HG02588 (cell line): ENCODE measurements around the gene IRX4.
"Not testable (repeated sequence)": the region's sequence is repeated elsewhere in the genome, so short reads cannot be mapped to it uniquely, and the experiment has no call there.

ENCODE experiments used
- ATAC-seq: cut with Tn5 transposase; IDR thresholded peaks from one replicate; pipeline ENCODE4 v1.9.1; 2021; ENCODE audit warnings: mild to moderate bottlenecking, moderate library complexity; ENCODE audit not compliant: unreplicated experiment

The IRX4 gene

DNA sequence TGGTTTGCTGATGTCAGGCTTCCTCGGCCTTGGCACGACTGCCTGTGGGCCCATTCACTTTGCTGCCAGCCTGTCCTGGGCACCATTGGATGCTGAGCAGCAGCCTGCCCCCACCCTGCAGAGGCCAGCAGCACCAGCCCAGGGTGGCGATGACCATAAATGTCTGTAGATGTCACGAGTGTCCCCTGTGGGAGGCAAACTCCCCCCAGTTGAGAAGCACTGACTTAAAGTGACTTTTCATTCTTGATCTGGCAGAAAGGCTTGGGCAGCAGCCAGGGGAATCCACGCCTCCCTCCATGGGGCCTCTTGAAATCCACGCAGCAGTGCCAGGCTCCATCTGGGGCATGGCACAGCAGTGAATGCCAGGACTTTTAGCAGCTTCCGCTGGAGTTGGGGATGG is 21.8 kb downstream of the IRX4 start:
- no peak for ATAC-seq

DNA sequence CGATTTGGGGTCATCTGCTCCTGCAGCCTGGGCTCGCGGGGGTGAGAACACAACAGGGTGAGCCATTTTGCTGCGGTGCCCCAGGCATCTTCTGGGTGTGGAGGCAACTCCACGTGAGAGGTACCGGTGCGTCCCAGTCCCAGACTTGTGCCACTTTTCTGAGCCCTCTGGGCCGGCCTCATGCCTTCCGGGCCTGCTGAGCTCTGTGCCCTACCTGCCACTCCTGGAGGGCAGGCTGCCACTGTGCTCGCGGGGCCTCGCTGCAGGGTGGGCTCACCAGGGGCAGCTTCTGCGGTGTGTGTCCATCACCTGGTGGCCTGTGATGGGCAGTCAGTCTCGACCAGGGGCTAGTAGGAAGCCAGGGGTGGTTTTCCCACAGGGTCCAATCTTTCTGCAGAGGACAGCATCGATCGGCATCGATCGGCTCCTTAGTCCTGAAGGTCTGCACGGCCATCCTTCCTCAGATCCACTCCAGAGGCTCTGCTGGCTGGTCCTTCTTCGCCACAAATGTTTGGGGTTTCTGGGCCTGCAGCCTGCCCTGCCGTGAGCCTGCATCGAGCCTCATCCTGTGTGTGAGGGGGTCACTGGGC is 22.6 kb downstream of the IRX4 start:
- no peak for ATAC-seq

DNA sequence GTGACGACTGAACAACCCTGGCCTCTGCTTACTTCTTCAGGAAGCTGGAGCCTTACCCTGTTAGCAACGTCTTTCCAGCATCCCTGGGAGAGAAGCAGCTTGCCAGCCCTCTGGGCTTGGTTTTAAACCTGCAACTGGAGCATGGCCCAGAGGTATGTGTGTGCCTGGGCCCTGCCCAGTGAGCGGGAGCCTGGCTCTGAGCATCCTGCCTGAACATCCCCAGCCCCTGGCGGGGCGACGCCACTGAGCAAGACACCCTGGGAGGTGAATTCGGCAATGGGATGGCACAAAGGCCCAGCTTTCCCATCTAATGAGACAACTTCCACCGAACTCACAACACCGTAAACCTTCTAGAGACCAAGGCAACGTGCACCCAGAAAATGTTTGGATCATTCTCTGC is 23.6 kb downstream of the IRX4 start:
- ATAC-seq, result no peak

DNA sequence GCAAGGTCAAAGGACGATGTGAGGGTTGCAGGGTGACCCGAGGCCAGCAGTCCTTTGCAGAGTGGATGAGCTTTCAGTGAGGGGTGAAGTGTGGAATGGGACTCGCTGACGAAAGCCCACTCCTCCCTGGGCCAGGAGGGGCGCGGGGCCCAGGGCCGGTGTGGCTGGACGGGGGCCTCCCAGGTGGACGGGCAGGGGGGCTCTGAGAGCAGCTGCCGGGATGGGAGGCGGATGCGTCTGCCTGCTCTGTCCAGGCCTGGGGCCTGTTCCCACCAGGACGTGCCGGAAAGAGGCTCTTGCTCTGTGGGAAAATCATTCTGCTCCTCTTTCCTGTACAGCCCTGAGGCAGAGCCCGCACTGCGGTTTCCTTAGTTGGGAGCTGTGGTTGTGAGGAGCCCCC is 24.3 kb downstream of the IRX4 start:
- ATAC-seq, result no peak

DNA sequence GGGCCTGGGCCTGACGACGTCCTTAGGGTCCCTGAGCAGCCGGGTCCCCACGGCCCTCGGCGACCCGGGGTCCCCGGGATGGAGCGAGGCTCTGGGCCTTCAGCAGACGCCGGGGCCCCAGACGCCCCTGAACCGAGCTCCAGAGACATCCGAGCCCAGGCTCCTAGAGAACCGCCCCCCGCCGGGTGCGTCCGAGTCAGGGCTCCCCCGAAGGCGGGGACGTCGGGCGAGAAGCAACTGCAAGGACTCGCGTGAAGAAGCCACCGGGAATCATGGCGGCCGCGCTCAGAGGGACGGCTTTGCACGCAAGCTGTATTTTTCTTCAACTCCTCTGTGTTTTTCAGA is 25.5 kb downstream of the IRX4 start:
- ATAC-seq, result no peak

DNA sequence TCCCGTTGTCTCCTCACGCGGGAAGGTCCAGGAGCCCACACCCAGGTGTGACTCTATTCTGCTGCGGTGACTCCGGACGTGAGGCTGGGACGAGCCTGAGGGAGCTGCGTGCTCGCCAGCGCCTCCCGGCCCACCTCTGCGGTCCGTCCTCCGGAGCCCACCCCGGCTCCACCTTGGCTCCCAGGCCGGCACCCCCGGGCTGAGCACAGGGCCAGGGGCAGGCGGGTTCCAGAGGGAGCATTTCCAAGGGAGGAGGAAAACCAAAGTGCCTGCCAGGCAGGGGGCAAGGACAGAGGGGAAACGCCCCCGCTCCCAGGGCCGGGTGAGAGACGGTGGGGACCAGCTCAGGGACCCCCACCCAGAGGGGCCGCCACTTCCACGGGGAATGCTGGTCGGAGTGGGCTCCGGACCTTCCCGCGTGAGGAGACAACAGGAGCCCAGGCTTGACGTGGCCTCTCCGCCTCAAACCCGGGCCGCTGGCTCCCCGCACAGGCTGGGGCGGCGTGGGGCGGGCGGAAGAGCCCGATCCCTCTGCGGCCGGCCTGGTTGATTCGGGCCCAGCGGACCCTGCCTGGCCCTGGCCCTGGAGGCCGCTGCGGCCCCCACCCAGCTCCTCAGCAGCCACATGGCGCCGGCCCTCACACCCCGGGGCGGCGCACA is 26.0 kb downstream of the IRX4 start:
- ATAC-seq, result no peak

DNA sequence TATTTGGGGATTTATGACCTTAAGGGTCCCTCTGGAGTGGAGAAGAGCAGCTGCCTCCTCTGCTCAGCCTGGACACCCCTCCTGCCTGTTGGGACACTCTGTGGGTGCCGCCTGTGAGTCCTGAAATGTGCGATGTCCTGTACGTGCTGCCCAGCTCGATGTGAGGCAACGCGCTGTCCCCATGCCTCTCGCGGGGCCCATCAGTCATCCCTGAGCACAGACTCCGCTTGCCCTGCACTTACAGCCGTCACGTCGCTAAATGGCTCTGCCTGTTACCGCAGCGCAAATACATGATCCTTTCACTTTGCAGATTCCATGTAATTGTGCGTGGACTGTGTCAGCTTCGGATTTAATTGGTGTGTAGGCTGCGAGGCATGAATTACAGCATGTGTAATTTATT is 27.1 kb downstream of the IRX4 start:
- no peak for ATAC-seq

DNA sequence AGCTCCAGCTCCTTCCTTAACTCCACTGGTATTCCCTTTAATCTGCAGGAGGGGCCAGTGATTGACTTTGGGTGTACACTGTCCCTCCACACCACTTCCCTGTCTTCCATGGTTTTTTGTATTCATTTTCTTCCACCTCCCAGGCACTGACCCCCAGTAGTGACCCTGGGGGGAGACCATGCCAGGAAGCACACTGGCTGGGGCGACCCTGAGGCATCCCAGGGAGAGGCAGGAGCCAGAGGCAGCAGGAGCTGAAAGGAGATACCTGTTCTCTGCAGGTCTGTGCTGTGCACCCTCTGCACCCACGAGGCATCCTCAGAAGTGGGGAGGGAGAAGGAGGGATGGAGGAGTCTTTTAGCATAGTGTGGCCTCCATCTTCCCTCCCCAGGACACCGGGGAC is 27.6 kb downstream of the IRX4 start:
- ATAC-seq, result no peak

DNA sequence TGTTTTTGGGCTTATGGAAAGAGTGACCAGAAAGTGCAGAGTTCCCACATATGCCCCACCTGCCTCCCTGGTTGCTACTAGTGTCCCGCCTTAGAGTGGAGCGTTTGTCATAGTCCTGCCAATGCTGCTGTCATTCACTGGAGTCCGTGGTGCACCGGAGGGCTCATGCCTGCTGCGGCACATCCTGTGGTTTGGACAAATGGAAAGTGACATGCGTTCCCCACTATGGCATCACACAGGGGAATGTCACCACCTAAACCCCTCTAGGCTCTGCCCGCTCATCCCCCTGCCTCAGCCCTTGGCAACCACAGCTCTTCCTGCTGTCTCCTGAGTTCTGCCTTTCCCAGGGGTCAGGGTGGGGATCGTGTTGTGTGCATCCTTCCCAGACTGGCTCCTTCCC is 29.2 kb downstream of the IRX4 start:
- no peak for ATAC-seq

DNA sequence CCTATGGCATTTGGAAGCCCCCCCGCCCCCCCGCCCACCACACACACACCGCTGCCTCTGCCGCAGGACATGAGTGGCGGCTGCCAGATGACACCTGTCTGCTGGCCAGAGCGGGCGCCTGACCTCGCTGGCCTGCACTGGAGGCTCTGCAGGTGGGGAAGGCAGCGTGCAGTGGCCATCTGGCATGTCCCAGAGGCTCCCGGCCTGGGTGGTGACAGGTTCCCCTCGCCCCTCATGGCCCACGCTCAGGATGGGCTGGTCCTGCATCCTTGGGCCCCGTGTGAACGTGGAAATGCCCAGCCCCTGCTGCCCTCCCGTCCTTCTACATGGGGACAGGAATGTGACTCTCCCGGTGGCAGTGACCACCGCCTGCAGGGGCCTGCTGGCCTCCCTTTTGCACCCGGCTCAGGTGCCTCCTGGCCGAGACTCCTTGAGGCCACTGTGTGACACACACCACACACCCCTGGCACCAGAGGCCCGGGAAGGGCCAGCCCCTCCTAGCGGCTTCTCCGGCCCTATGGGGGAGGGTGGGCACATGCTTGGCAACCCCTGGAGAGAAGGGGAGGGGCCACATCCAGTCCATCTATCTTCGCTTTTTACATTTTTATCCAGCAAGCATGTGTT is 30.3 kb downstream of the IRX4 start:
- no peak for ATAC-seq

DNA sequence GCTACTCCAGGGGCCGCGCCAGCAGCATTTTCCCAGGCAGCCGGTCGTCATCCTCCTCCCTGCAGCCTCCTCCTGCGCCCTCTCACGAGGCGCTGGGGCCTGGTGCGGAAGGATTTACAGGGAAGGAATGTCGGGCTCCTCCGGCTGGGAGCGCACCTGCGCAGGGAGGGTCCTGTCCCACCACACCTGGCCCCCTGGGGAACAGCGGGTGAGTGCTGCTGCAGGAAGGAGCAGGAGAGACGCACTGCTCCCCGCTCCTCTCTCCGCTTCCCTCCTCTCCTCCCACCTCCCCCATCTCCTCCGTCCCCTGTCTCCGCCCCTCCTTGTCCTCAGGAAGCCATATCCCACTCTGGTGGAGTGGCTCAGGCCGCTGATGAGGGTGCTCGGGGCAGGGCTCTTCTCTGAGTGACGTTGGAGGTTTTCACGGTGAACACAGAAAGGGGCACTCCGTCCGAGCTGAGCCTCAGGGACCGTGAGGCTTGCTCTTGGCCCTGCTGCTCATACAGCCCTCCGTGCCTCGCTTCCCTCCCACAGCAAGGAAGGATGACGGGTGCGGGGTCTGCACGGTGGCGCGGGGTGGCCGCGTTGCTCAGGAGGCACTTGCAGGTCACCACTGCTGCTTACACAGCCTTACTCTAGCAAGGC is 31.3 kb downstream of the IRX4 start:
- no peak for ATAC-seq

DNA sequence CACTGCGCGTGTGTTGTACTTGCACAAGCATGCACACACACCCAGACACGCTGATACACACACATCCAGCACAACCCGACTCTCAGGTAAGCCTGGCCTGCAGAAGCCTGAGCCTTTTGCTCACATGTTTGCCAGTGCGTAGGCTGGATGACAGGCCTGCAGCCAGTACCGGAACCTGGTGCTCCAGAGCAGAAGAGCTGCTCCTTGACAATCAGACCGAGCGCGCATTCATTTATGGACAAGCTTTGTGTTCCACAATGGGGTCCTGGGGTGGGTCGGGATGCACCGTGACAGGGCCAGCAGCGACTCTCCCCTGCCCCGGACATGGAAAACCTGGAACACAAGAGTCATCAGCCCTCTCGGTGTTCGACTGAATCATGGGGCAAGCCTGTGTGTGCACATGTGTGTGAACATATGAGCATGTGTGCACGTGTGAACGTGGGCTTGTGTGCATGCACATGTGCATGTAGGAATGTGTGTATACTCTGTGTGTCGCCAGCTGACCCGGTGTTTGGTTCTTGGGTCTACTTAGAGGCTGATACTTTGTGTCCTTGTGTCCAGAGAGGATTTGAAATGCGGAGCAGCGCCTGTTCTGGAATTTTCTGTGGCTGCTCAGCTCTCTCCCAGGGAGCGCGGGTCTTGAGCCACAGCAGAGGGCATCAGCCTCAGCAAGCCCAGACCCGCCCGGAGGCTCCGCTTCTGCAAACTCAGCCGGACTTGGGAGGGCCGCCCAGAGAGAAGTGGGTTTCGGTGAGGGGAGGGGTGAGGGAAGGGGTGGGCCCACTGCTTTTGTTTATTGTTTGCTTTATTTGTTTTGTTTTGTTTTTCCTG is 32.2 kb downstream of the IRX4 start:
- ATAC-seq, result no peak

DNA sequence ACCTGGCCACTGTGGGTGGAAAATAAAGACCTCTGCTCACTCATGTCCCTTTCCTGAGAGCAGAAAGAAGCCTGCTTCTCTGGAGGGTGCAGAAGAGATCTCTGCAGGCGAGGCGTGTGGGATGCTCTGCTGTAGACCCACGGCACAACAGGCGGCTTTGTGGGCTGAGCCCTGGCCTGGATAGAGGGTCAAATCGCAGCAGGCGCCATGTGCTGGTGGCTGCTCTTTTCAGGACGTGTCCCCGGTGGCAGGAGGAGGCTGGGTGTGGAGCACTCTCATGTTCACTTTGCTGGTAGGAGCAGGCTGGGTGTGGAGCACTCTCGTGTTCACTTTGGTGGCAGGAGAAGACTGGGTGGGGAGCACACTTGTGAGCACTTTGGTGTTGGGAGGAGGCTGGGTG is 35.1 kb downstream of the IRX4 start:
- ATAC-seq, result no peak

DNA sequence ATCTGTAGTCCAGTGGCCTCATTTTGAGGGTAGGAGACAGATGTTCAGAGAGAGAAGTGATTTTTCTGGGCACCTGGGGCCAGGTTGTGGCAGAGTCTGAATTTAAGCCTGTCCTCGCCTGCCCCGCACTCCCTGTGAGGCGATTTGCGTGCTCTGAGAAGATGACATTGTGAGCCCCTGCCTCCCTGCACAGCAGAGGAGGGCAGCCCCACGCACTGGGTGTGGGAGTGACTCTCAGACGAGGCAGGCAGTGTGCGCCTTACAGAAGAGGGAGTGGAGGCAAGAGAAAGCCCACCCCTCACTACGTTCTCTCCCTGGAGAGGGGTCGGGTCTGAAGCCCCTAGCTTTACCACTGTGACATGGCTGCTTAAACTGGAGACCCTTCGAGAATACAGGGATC is 35.7 kb downstream of the IRX4 start:
- ATAC-seq, result no peak

DNA sequence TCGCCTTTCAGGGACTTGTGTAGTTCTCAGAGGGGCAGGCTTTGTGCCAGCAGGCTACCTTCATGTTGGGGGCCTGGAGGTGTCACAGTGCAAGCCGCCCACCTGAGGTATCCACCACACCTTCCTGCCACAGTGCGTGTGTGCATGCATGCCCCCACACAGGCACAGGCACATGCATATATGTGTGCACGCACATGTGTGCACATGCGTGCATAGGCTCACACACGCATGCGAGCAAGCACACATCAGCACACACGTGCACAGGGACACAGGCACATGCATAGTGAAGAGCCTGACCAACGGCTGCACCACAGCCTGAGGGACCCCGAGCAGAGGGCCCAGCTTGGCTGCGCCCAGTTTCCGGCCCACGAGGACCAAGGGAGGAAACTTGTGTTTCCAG is 36.1 kb downstream of the IRX4 start:
- ATAC-seq, result no peak

DNA sequence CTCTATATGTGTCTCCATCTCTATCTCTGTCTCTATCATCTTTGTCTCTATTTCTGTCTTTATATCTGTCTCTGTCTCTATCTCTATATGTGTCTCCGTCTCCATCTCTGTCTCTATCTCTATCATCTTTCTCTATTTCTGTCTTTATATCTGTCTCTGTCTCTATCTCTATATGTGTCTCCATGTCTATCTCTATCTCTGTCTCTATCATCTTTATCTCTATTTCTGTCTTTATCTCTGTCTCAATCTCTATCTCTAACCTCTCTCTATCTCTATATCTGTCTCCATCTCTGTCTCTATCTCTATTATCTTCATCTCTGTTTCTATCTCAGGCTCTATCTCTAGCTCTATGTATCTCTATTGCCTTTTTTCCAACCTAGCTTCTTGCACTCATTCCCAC is 37.0 kb downstream of the IRX4 start:
- no peak for ATAC-seq

DNA sequence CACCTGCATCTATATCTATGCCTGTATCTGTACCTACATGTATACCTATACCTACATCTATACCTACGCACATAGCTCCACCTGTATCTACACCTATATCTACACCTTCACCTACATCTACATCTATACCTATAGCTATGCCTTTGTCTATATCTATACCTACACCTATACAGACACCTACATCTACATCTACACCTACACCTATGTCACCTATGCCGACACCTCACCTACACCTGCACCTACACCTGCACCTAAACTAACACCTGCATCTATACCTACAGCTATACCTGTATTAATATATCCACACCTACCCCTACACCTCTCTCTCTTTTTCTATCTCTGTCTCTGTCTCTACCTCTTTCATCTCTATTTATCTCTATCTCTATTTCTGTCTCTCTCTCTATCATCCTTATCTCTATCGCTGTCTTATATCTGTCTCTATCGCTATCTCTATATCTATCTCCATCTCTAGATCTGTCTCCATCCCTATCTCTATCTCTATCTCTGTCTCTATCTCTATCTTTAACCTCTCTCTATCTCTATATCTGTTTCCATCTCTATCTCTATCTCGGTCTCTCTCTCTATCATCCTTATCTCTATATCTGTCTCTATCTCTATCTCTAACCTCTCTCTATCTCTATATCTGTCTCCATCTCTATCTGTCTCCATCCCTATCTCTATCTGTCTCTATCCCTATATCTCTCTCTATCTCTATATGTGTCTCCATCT is 37.9 kb downstream of the IRX4 start:
- ATAC-seq, result no peak

DNA sequence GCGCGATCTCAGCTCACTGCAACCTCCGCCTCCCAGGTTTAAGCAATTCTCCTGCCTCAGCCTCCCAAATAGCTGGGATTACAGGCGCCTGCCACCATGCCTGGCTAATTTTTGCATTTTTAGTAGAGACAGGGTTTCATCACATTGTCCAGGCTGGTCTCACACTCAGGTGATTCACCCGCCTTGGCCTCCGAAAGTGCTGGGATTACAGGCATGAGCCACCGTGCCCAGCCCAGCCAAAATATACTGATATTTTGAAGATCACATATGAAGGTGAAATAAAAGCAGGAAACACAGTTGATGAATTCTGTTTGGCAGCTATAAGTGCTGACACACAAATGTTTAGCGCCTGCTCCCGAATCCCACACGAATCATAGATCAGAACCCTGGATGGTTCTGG is 39.0 kb downstream of the IRX4 start:
- ATAC-seq, result not testable (repeated sequence)

DNA sequence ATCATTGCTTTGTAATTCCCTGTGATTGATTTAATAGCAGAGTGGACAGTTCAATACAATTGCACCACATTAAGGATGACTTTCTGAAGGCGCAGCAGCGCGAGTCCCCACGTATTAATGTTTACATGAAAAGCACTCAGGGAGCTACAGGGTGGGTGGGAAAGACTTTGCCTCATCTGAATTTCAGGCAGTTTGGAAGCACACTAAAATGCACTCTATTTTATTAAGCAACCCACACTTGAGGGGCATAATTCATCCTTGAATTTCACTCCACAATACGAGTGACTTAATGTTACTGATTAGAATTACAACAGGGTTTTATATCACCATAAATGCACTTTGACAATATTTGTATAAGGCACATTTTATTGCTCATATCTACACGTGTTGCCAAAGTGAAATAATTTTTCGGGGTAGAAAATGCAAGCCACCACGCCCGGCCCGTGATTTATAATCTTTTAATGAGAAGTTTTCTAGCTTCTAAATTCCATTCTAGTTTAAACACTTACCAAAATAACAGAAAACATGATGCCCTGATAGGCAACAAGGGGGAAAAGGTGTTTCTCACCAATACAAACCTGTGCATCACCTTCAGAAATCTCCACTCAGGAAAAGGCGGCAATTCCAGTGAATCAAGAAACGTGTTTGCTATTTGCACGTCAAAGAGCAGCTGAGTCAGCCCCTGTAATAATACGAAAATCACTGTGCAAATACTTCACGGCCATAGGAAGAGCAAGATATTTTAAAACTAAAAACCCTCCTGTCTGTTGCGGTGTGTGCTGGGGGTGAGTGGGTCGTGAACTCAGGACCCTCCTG is 40.5 kb downstream of the IRX4 start:
- ATAC-seq, result no peak
